HepG2 (cell line): ENCODE data around the gene CELSR3. TPM values are rescaled to one million over a fixed set of nuclear protein-coding genes. Genes with fewer than 3 reads are reported as not detected.

Experiments
- CCDC6 ChIP-seq: sonication (generic); formaldehyde crosslinking; IDR thresholded peaks from 2 replicates; pipeline ENCODE4 v1.8.1; 2022; ENCODE audit warnings: mild to moderate bottlenecking, missing genetic modification reagents, moderate library complexity
- KDM1A ChIP-seq: IDR thresholded peaks from 2 replicates; pipeline ENCODE4 v1.6.1; 2016; ENCODE audit warnings: missing compliant biosample characterization
- KDM5A ChIP-seq: fragments of 200-600 bp; sonication (generic); IDR thresholded peaks from 2 replicates; pipeline ENCODE4 v1.7.0; 2018; ENCODE audit warnings: antibody characterized with exemption, mild to moderate bottlenecking, low read length, borderline replicate concordance
- MIER2 ChIP-seq: IDR thresholded peaks from 2 replicates; pipeline ENCODE4 v1.6.1; 2016; ENCODE audit warnings: missing biosample characterization, missing genetic modification reagents
- NCOA5 ChIP-seq: sonication (generic); formaldehyde crosslinking; IDR thresholded peaks from 2 replicates; pipeline ENCODE4 v1.4.0; 2020; ENCODE audit warnings: missing genetic modification reagents
- PAXIP1 ChIP-seq: sonication (generic); formaldehyde crosslinking; conservative IDR thresholded peaks from 2 replicates; pipeline ENCODE4 v1.4.0; 2020; ENCODE audit warnings: mild to moderate bottlenecking, missing genetic modification reagents, moderate library complexity
- REXO4 ChIP-seq: sonication (generic); formaldehyde crosslinking; IDR thresholded peaks from 2 replicates; pipeline ENCODE4 v1.8.0; 2022; ENCODE audit warnings: missing genetic modification reagents, mild to moderate bottlenecking, borderline replicate concordance
- RFX3 ChIP-seq: IDR thresholded peaks from 2 replicates; pipeline ENCODE4 v1.6.1; 2016; ENCODE audit warnings: missing biosample characterization, missing genetic modification reagents
- SCMH1 ChIP-seq: sonication (generic); formaldehyde crosslinking; IDR thresholded peaks from 2 replicates; pipeline ENCODE4 v1.9.0; 2021; ENCODE audit warnings: missing genetic modification reagents, mild to moderate bottlenecking, borderline replicate concordance
- SRSF4 ChIP-seq: fragments of 200-400 bp; formaldehyde crosslinking; IDR thresholded peaks from one replicate; pipeline ENCODE4 v1.6.1; 2018; ENCODE audit warnings: mild to moderate bottlenecking, low read depth, low read length, moderate library complexity; ENCODE audit not compliant: poor library complexity, severe bottlenecking
- TOPORS ChIP-seq: sonication (generic); formaldehyde crosslinking; IDR thresholded peaks from 2 replicates; pipeline ENCODE4 v1.8.0; 2023; ENCODE audit warnings: mild to moderate bottlenecking, missing genetic modification reagents
- XBP1 ChIP-seq: sonication (generic); formaldehyde crosslinking; IDR thresholded peaks from 2 replicates; pipeline ENCODE4 v1.5.0; 2020; ENCODE audit warnings: missing genetic modification reagents
- ZBTB4 ChIP-seq: sonication (generic); formaldehyde crosslinking; IDR thresholded peaks from 2 replicates; pipeline ENCODE4 v1.4.0; 2020; ENCODE audit warnings: missing genetic modification reagents, mild to moderate bottlenecking, borderline replicate concordance
- ZBTB7A ChIP-seq: sonication (generic); formaldehyde crosslinking; IDR thresholded peaks from 2 replicates; pipeline ENCODE4 v1.8.0; 2022; ENCODE audit warnings: mild to moderate bottlenecking, missing genetic modification reagents
- ZNF251 ChIP-seq: sonication (generic); formaldehyde crosslinking; IDR thresholded peaks from 2 replicates; pipeline ENCODE4 v1.9.0; 2021; ENCODE audit warnings: mild to moderate bottlenecking, missing genetic modification reagents
- ZNF460 ChIP-seq: sonication (generic); formaldehyde crosslinking; IDR thresholded peaks from 2 replicates; pipeline ENCODE4 v1.5.1; 2020; ENCODE audit warnings: missing genetic modification reagents, mild to moderate bottlenecking, borderline replicate concordance
- ZNF770 ChIP-seq: sonication (generic); formaldehyde crosslinking; IDR thresholded peaks from 2 replicates; pipeline ENCODE4 v1.5.0; 2020; ENCODE audit warnings: mild to moderate bottlenecking, missing genetic modification reagents
- ZSCAN29 ChIP-seq: sonication (generic); formaldehyde crosslinking; conservative IDR thresholded peaks from 2 replicates; pipeline ENCODE4 v1.4.0; 2020; ENCODE audit warnings: mild to moderate bottlenecking, missing genetic modification reagents
- polyA plus RNA-seq, 8 experiments: library from polyadenylated mRNA; depleted of rRNA in 3 of 8; stranded (reverse) in 7 of 8; unstranded in 1 of 8; fragments of >200 nt; fragmentation: Illumina TruSeq in 4 of 8; extraction: Trizol in 4 of 8; gene quantifications; 2 replicates each; pipeline versions ENCODE4 v1.2.1 to v1.2.3, GENCODE V29; 2011 to 2016; ENCODE audit warnings: low read depth in 4 of 8, missing spikeins in 1 of 8, mixed read lengths in 1 of 8; ENCODE audit not compliant: insufficient read depth in 1 of 8
- total RNA-seq, 5 experiments: library from RNA; depleted of rRNA; stranded (reverse); fragments of >200 nt; fragmentation: Illumina TruSeq; extraction: Trizol; gene quantifications; 2 replicates each; pipeline ENCODE4 v1.2.3, GENCODE V29; 2016; ENCODE audit warnings: low read depth in 1 of 5

The CELSR3 gene
- total and polyA plus RNA-seq, 2 of the 13 experiments (the other 11 are each of a cell fraction or from before 2014, with no cell fraction given), result 5.4 to 6.7 TPM

- TF ChIP-seq PAXIP1 (CRISPR knock-in tag) (peak; percentile 82), REXO4 (CRISPR knock-in tag) (no peak), SCMH1 (no peak), ZNF460 (CRISPR knock-in tag) (no peak), ZBTB7A (CRISPR knock-in tag) (peak; percentile 29; the same call in 1 of the 2 replicates), SRSF4 (no peak), MIER2 (CRISPR knock-in tag) (peak; percentile 80; the same call in 1 of the 2 replicates), XBP1 (CRISPR knock-in tag) (0 out of 2 replicates have a peak, but pooled peaks have one; percentile 37), CCDC6 (no peak; the same call in 1 of the 2 replicates), RFX3 (CRISPR knock-in tag) (no peak), KDM5A (peak; percentile 57; the same call in 1 of the 2 replicates), ZSCAN29 (no peak), KDM1A (CRISPR knock-in tag) (no peak), ZNF251 (CRISPR knock-in tag) (no peak), ZBTB4 (CRISPR knock-in tag) (peak; percentile 53; the same call in 1 of the 2 replicates), NCOA5 (CRISPR knock-in tag) (no peak), TOPORS (CRISPR knock-in tag) (peak; percentile 45; the same call in 1 of the 2 replicates), ZNF770 (CRISPR knock-in tag) (peak; percentile 80)
Measured at GRCh38 chr3:48663489-48664312, 1.0 kb upstream of the CELSR3 start (continued).
